HepG2 (cell line): ENCODE data around the gene SEPTIN10.

Experiments
- CC2D1A ChIP-seq: sonication (generic); formaldehyde crosslinking; IDR thresholded peaks from 2 replicates; pipeline ENCODE4 v1.8.1; 2023; ENCODE audit warnings: mild to moderate bottlenecking, missing genetic modification reagents
- EED ChIP-seq: sonication (generic); formaldehyde crosslinking; IDR thresholded peaks from 2 replicates; pipeline ENCODE4 v1.5.0; 2020; ENCODE audit warnings: mild to moderate bottlenecking, missing genetic modification reagents
- SMAD1 ChIP-seq: sonication (generic); formaldehyde crosslinking; IDR thresholded peaks from 2 replicates; pipeline ENCODE4 v1.4.0; 2020; ENCODE audit warnings: missing genetic modification reagents, low read depth, mild to moderate bottlenecking, borderline replicate concordance
- ZNF10 ChIP-seq: sonication (generic); formaldehyde crosslinking; IDR thresholded peaks from 2 replicates; pipeline ENCODE4 v1.4.0; 2020; ENCODE audit warnings: mild to moderate bottlenecking, low read depth, missing genetic modification reagents, borderline replicate concordance
- ZNF768 ChIP-seq: sonication (generic); formaldehyde crosslinking; IDR thresholded peaks from 2 replicates; pipeline ENCODE4 v1.4.0; 2020; ENCODE audit warnings: missing genetic modification reagents

DNA sequence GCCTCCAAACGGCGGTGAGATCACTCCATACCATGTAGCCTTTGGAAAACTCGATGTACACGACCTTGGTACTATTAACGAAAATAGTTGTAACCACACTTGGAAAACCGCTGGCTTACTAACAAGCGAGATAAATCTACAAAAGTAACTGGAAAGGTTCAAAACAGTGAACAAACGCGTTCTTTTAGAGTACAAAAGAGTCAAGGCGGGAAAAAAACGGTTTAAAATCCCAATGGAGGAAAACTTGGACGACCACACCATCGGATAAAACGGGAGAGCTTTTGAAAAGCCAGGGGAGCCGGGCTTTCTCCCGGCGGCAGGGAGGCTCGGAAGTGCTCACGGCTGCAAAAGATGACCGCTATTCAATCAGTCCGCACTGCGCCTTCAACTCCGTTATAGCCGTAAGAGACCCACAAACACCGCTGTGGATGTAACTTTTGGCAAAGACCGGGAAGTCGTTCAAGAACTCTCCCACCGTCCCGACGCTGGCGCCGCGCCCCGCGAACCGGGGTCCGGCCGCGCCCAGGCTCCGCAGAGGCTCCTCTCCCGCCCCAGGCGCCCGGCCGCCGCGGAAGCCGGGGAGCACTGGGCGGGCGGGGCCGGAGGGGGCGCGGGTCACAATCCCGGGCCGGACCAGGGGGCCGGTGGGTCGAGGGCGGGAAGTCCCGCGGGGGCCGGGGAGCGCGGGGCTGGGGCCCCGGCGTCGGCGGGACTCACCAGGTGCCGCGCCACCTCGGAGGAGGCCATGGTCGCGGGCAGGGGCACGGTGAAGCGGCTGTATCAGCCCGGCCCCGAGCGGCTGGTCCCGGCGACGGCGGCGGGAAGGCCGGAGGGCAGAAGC, 465 bp downstream of the SEPTIN10 start:
- TF ChIP-seq CC2D1A (CRISPR knock-in tag) (no peak), EED (CRISPR knock-in tag) (no peak), SMAD1 (CRISPR knock-in tag) (no peak), ZNF10 (no peak), ZNF768 (CRISPR knock-in tag) (no peak)
